Transverse colon (tissue), 4 donors: ENCODE data around the gene SEPTIN6. TPM values are rescaled to one million over a fixed set of nuclear protein-coding genes. Genes with fewer than 3 reads are reported as not detected.

Experiments
- DNase-seq: peaks from one replicate; pipeline ENCODE4 v3.0.0-alpha.2; 2019
- H3K27ac ChIP-seq, 4 donors: fragments of 200-600 bp; sonication (generic); 2 replicates each; pipeline ENCODE4 v1.5.1; 2016 to 2018; ENCODE audit warnings: inconsistent platforms in 4 of 4
- H3K27me3 ChIP-seq: fragments of 200-600 bp; sonication (generic); 2 replicates; pipeline ENCODE4 v1.5.1; 2017; ENCODE audit warnings: inconsistent platforms
- H3K36me3 ChIP-seq, 4 donors: fragments of 200-600 bp; sonication (generic); 2 replicates each; pipeline ENCODE4 v1.5.1; 2017 to 2019; ENCODE audit warnings: inconsistent platforms in 4 of 4
- H3K4me1 ChIP-seq, 4 donors: fragments of 200-600 bp; sonication (generic); 2 replicates each; pipeline ENCODE4 v1.5.1; 2017 to 2020; ENCODE audit warnings: inconsistent platforms in 4 of 4
- H3K4me3 ChIP-seq, 4 donors: fragments of 200-600 bp; sonication (generic); 1 replicate in 1 of 4; 2 replicates in 3 of 4; pipeline versions ENCODE4 v1.5.1 to v1.6.1; 2017 to 2019; ENCODE audit warnings: inconsistent platforms in 4 of 4
- H3K9me3 ChIP-seq, 2 donors: fragments of 200-600 bp; sonication (generic); 2 replicates each; pipeline ENCODE4 v1.5.1; 2017 to 2019; ENCODE audit warnings: inconsistent platforms in 2 of 2
- EP300 ChIP-seq: sonication (generic); formaldehyde crosslinking; IDR thresholded peaks from one replicate; pipeline ENCODE4 v1.6.1; 2017; ENCODE audit warnings: antibody characterized with exemption, low read depth
- POLR2A ChIP-seq: fragments of 450-650 bp; IDR thresholded peaks from one replicate; pipeline ENCODE4 v1.6.1; 2016; ENCODE audit warnings: antibody characterized with exemption, mild to moderate bottlenecking, moderate library complexity
- POLR2AphosphoS5 ChIP-seq, 3 donors: sonication (generic); formaldehyde crosslinking; IDR thresholded peaks; one replicate each; pipeline ENCODE4 v1.6.1; 2016; ENCODE audit warnings: antibody characterized with exemption in 3 of 3
- WGBS, 2 donors: methylation state at CpG; one replicate each; pipeline ENCODE4 v1.1.5; 2018; ENCODE audit warnings: low coverage in 1 of 2; 5-methylcytosine and 5-hydroxymethylcytosine counted together
- in situ Hi-C, 4 donors: fragments of 200-750 bp; cut with MboI; loops; one replicate each; pipeline versions ENCODE4 v1.15.0 to v1.15.1; 2017; ENCODE audit warnings: low sequenced_read_pairs in 3 of 4, low pct_ligation_motif_present in 1 of 4, low pct_unique_long_range_greater_than_20kb in 1 of 4
- intact Hi-C: fragments of 100-400 bp; cut with DNase I; formaldehyde crosslinking; loops from one replicate; pipeline ENCODE4 v1.15.1; 2023; ENCODE audit warnings: low total_unique reads
- total RNA-seq, 4 donors: library from RNA; depleted of rRNA; stranded (reverse); fragments of >200 nt; gene quantifications; one replicate each; pipeline ENCODE4 v1.1.0, GENCODE V29; 2016
- TF ChIP-seq, protein P1 (sequence below), 5 experiments: fragments of 200-600 bp in 3 of 5; fragments of 450-650 bp in 2 of 5; sonication (generic) in 3 of 5; IDR thresholded peaks; 1 replicate in 2 of 5; 2 replicates in 3 of 5; pipeline ENCODE4 v1.5.1; 2016 to 2017; ENCODE audit warnings: antibody characterized with exemption in 5 of 5, inconsistent platforms in 3 of 5, mild to moderate bottlenecking in 2 of 5, moderate library complexity in 1 of 5

Gene SEPTIN6
- total RNA-seq, 4 donors from 2014 or later, result 9.4 to 88.2 (median 21.8) TPM

DNA sequence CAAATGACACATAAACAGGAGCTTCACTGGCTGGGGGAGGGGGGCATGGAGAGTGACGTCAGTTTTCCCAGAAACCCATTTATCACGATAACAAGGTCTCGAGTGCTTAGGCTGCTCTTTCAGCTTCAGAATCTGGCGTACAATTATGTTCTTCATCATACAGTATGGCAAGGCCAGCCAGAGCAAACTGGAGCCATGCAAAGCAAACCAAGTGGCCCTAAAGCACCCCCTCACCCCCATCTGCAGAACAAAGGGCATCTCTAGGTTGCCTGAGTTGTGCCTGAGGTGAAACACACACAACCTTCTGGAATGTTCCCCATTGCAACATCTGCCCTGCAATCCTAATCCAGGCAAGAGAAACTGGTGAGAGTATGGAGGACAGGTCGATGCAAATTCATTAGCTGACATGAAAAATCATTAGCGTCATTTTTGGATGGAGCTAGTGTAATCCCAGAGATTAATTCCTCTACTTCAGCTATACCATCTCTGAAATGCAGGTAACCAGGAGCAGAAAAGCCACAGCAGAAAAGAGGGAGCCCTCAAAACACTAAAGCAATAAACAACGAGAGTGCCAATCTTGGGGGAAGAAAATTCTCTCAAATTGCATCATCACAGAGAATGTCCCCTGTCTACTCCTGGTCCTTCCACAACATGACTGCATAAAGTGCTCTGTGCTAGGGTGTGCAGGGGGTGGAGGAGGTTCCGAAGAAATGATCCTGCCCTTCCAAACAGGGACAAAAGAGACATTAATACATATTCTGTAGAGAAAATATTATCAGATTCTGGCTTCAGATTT is 1.8 kb downstream of the SEPTIN6 start:
- H3K4me3 ChIP-seq, result peak overlapping the region in 2 of 4 donors; percentile 63 to 83
- intact Hi-C loops, result no loop called here
- WGBS, 2 donors, result 68% methylated on average over 8 of the region's 8 CpGs; no CpG with 5 or more reads in 1 of the 2 donors
- no peaks in the 10 kb centered on the region for H3K27me3 ChIP-seq
- in situ Hi-C loops, result no loop called here
- peak overlapping the region; percentile 86 to 93 (median 89) for H3K27ac ChIP-seq
- H3K36me3 ChIP-seq, result no peaks in the 10 kb centered on the region
- H3K4me1 ChIP-seq, result peaks cover 0 to 11% (median 4%) of the 10 kb centered on the region in 4 donors
- peak; percentile 11 for DNase-seq
- TF ChIP-seq, protein P1, sequence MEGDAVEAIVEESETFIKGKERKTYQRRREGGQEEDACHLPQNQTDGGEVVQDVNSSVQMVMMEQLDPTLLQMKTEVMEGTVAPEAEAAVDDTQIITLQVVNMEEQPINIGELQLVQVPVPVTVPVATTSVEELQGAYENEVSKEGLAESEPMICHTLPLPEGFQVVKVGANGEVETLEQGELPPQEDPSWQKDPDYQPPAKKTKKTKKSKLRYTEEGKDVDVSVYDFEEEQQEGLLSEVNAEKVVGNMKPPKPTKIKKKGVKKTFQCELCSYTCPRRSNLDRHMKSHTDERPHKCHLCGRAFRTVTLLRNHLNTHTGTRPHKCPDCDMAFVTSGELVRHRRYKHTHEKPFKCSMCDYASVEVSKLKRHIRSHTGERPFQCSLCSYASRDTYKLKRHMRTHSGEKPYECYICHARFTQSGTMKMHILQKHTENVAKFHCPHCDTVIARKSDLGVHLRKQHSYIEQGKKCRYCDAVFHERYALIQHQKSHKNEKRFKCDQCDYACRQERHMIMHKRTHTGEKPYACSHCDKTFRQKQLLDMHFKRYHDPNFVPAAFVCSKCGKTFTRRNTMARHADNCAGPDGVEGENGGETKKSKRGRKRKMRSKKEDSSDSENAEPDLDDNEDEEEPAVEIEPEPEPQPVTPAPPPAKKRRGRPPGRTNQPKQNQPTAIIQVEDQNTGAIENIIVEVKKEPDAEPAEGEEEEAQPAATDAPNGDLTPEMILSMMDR (IDR thresholded peaks at IDR 0.05), result no peak
- peak in 1 of 3 donors; percentile 16 for TF ChIP-seq POLR2AphosphoS5 (IDR thresholded peaks at IDR 0.05)
- H3K9me3 ChIP-seq, result no peaks in the 10 kb centered on the region

DNA sequence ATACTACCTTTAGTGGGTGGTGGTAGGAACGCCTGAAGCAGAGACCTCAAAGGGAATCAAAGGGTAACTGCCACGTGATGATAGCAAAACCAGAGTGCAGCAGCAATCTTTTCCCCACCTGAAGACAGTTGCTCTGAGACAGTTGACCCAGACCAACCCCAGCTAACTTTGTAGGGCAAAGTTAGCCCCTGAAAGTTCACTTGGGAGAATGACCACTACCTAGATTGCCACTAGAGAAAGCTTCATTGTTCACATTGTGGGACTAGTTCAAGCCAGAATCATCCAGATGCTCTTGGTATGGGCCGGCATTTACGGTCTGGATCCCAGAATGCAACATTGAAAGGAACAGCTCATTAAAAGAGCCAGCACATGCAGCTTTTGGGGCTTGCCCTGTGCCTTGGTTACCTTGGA is 4.1 kb downstream of the SEPTIN6 start:
- Histone ChIP-seq H3K4me3 (no peak overlapping the region), H3K9me3 (no peaks in the 10 kb centered on the region), H3K27me3 (no peaks in the 10 kb centered on the region), H3K36me3 (no peaks in the 10 kb centered on the region), H3K27ac (peak overlapping the region; percentile 47 to 93 (median 82)), H3K4me1 (peaks cover 0 to 17% (median 4%) of the 10 kb centered on the region in 4 donors)
- in situ Hi-C loops, result no loop called here
- no peak for DNase-seq
- intact Hi-C loops, result no loop called here
- no peak for TF ChIP-seq POLR2A
- WGBS, 2 donors, result 70% methylated on average over 4 of the region's 4 CpGs; no CpG with 5 or more reads in 1 of the 2 donors

DNA sequence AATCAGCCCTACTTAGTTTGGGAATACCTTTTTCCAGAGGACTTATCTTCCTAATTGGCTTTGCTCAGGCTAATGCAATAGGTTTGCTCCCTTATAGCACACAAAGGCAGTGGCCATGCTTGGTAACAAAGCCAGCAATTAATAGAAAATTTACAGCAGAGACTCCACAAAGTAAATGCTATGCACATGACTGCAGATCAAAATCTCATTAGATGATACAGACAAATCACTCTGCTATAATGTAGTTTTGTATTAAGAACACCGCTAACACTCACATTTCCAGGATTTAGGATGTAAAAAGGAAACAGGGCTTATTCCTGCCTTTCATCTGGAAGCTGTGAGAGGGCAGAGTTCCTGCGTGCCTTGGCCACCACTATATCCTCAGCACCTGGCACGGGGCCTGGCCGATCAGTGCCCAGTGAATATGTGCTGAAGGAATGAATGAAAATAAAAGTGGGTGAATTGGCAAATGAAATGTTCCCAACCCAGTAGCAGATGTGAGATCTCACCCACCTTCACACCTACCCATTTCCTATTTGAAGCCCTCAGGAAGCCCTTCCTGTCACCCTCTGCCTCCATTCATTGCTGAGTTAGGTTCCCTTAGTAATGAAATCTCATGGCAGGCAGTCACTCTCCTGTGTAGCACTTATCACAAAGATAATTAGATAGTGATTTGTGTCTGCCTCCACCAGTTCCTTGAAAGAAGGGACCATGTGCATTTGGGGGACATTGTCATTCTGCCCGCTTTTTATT is 5.1 kb downstream of the SEPTIN6 start:
- TF ChIP-seq EP300 (no peak), POLR2AphosphoS5 (IDR thresholded peaks at IDR 0.05) (no peak), POLR2A (no peak)
- in situ Hi-C loops, result no loop called here
- no peak for DNase-seq
- no peaks in the 10 kb centered on the region for H3K36me3 ChIP-seq
- H3K27me3 ChIP-seq, result no peaks in the 10 kb centered on the region
- no peaks in the 10 kb centered on the region for H3K9me3 ChIP-seq
- H3K27ac ChIP-seq, result peak overlapping the region; percentile 74 to 93 (median 82)
- intact Hi-C loops, result no loop called here
- no peak overlapping the region for H3K4me3 ChIP-seq
- WGBS, 2 donors, result 80% methylated on average over 5 of the region's 5 CpGs; no CpG with 5 or more reads in 1 of the 2 donors
- H3K4me1 ChIP-seq, result peaks cover 0 to 17% (median 4%) of the 10 kb centered on the region in 4 donors

DNA sequence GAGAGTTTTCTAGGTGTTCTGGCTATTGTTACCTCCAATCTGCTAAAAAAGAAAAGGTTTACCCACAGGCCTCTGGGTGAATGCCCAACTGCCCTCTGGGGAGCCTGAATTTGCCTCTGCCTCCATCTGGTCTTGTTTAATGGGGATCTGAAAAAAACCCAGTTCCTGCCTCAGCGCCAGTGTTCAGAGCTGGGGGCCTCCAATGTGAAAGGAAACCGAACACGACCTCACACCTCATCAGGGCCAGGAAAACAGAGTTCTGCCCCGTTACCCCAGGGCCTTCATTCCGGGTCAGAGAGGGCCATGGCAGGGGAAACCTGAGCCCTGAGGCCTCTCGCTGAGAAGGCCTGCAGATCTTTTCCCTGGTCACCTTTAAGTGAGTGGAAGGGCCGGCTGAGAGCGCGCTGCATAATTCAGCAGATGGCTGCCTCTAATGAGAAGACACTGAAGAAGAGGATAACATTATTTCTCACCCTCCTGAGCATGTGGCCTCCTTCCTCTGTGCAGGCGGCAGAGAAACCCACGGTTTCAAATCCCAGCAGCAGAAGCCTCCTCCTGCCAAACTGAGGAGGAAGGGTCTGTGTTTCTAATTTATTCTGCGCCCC is 6.8 kb downstream of the SEPTIN6 start:
- H3K27me3 ChIP-seq, result no peaks in the 10 kb centered on the region
- no peak for TF ChIP-seq EP300
- no peak for TF ChIP-seq POLR2A
- TF ChIP-seq, protein P1 (IDR thresholded peaks at IDR 0.05), result no peak
- TF ChIP-seq POLR2AphosphoS5 (IDR thresholded peaks at IDR 0.05), result no peak
- peak; percentile 41 for DNase-seq
- H3K4me3 ChIP-seq, result no peak overlapping the region
- in situ Hi-C loops, result no loop called here
- no peaks in the 10 kb centered on the region for H3K9me3 ChIP-seq
- peak overlapping the region; percentile 74 to 93 (median 82) for H3K27ac ChIP-seq
- intact Hi-C loops, result no loop called here
- 63 to 100% methylated on average over 1 to 12 of the region's 12 CpGs for WGBS, 2 donors
- peaks cover 0 to 11% (median 4%) of the 10 kb centered on the region in 4 donors for H3K4me1 ChIP-seq
- no peaks in the 10 kb centered on the region for H3K36me3 ChIP-seq
